Activated CD4-positive, alpha-beta T cell treated with anti-CD3 and anti-CD28 coated beads, Interleukin-2, amount 10 ng/mL, durations not matched to agents 24 days and 14 days (primary cell): Measurements from ENCODE around the gene TXNRD1. TPM values are rescaled to one million over a fixed set of nuclear protein-coding genes. Genes with fewer than 3 reads are reported as not detected.
A peak's percentile ranks its signal among the peaks of the same experiment; 100 is the strongest.

Experiments used
- DNase-seq: peaks from one replicate; pipeline ENCODE4 v3.0.0; 2022
- H3K27ac Mint-ChIP-seq: one replicate; pipeline ENCODE4 v1.8.0; 2022; ENCODE audit warnings: mild to moderate bottlenecking, mixed read lengths
- H3K27me3 Mint-ChIP-seq: one replicate; pipeline ENCODE4 v1.8.0; 2022; ENCODE audit warnings: mixed read lengths
- H3K36me3 Mint-ChIP-seq: one replicate; pipeline ENCODE4 v1.8.0; 2022; ENCODE audit warnings: low read depth, mild to moderate bottlenecking, mixed read lengths
- H3K4me1 Mint-ChIP-seq: one replicate; pipeline ENCODE4 v1.8.0; 2021; ENCODE audit warnings: mixed read lengths
- H3K4me3 Mint-ChIP-seq: one replicate; pipeline ENCODE4 v1.8.0; 2022; ENCODE audit warnings: mild to moderate bottlenecking, moderate library complexity, mixed read lengths
- H3K9me3 Mint-ChIP-seq: one replicate; pipeline ENCODE4 v1.8.0; 2021; ENCODE audit warnings: mixed read lengths
- intact Hi-C: fragments of 100-400 bp; cut with micrococcal nuclease; formaldehyde crosslinking; loops from one replicate; pipeline ENCODE4 v1.15.1; 2023
- total RNA-seq: library from RNA; stranded (reverse); gene quantifications from 2 replicates; pipeline ENCODE4 v1.2.3, GENCODE V29; 2022

TXNRD1 gene
- total RNA-seq, 1 donor from 2014 or later, result 99.7 TPM

DNA sequence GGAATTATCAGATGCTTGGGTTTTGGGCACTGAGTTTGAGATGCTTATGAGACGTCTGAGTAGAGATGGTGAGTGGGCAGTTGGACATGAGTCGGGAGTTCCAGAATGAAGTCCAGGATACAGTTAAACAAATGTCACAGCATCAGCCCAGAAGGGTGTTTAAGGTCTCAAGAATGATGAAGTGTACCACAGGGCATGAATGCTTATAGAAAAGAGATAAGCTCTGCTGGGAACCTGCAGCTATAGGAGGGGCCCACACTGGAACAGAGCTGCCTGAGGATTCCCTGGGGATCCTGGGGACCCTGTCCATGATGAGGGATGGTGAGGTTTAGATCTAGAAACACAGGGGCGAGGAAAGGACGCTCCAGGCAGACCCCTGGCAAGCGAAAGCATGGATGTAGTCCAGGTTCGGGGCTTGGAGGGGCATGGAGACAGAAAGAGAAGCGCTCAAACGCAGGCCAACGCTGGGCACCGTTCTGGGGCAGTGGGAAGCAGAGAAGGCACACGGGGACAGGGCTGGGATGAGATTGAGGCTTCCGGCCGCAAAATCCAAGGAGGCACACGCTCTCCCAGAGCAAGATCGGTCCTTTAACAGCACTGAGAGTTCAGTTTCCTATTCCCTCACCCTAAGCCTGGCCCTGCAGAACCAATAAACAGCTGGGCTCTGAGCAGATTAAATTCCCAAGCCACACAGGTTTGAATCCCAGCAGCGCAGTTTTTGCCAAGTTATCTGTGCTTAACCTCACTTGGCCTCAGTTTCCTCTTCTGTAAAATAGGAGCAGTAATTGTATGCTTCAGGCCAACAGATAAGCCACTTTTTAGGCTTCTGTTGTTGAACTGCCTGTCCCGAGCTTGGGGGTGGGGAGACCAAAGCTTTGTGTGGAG, 140.9 kb downstream of the TXNRD1 start:
- Mint-ChIP-seq H3K27ac (no peak overlapping the region), H3K27me3 (no peaks in the 10 kb centered on the region), H3K36me3 (peaks cover 13% of the 10 kb centered on the region), H3K4me1 (peaks cover 10% of the 10 kb centered on the region), H3K9me3 (no peaks in the 10 kb centered on the region), H3K4me3 (no peak overlapping the region)
- DNase-seq, result no peak
- intact Hi-C loops, result no loop called here

GRCh38 chr12:104357421-104357952, 141.9 kb downstream of the TXNRD1 start:
- no peak for DNase-seq
- Mint-ChIP-seq H3K36me3 (peaks cover 10% of the 10 kb centered on the region), H3K4me1 (peaks cover 10% of the 10 kb centered on the region), H3K27me3 (no peaks in the 10 kb centered on the region), H3K4me3 (no peak overlapping the region), H3K9me3 (no peaks in the 10 kb centered on the region), H3K27ac (no peak overlapping the region)
- intact Hi-C loops, result no loop called here

DNA sequence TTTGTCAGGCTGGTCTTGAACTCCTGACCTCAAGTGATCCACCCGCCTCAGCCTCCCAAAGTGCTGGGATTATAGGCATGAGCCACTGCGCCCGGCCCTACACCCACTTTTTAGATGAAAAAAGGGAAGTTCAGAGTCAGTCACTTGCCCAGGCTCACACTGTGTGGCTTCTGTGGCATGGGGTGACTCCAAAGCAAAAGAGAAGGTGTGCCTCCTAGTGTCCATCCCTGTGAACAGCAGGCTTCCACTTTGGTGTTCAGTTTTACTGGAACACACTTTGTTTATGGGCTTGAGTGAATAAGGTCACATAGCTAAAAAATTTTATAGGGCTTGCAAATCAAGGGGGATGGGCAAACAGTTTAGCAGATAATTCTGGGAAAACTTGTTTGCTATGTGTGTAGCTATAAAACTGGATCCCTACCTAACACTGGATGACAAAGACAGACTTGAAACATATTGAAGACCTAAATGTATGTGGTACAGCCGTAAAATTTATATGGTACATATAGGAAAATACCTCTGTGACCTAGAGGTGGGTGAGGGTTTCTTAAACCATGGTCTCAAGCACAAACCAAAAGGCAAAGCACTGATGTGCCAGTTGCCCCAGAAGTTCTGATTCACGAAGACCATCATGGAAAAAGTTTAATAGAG, 142.9 kb downstream of the TXNRD1 start:
- no peaks in the 10 kb centered on the region for H3K27me3 Mint-ChIP-seq
- H3K36me3 Mint-ChIP-seq, result peaks cover 8% of the 10 kb centered on the region
- no peaks in the 10 kb centered on the region for H3K9me3 Mint-ChIP-seq
- H3K4me3 Mint-ChIP-seq, result no peak overlapping the region
- intact Hi-C loops, result loop anchor here (1.0 kb wide), 2 partner anchors 143 to 157 kb away; partner anchors contain the start of gene TXNRD1
- H3K4me1 Mint-ChIP-seq, result peaks cover 10% of the 10 kb centered on the region
- no peak overlapping the region for H3K27ac Mint-ChIP-seq
- peak; percentile 92 for DNase-seq

DNA sequence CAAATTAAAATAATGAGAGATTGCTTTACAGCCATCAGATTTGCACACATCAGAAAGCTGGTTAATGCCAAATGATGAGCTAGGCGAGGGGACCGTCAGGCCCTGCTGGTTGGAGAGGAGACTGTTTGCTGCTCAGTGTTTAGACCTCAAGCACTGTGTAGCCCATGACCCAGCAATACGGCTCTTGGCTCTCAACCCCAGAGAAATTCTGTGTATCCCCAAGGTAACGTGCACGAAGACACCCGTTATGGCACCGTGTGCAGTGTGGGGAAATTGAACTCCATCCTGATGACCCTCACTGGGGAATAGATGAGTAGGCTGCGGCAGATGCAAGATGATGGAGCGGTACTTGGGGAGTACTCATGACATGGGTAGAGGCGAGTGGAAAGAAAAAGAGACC, 143.6 kb downstream of the TXNRD1 start:
- H3K4me1 Mint-ChIP-seq, result peaks cover 10% of the 10 kb centered on the region
- no peaks in the 10 kb centered on the region for H3K9me3 Mint-ChIP-seq
- no peak for DNase-seq
- no peak overlapping the region for H3K4me3 Mint-ChIP-seq
- intact Hi-C loops, result no loop called here
- peaks cover 4% of the 10 kb centered on the region for H3K36me3 Mint-ChIP-seq
- H3K27ac Mint-ChIP-seq, result no peak overlapping the region
- no peaks in the 10 kb centered on the region for H3K27me3 Mint-ChIP-seq

- intact Hi-C loops, result no loop called here
- H3K27me3 Mint-ChIP-seq, result no peaks in the 10 kb centered on the region
- no peak for DNase-seq
- H3K27ac Mint-ChIP-seq, result no peak overlapping the region
- no peak overlapping the region for H3K4me3 Mint-ChIP-seq
- no peaks in the 10 kb centered on the region for H3K36me3 Mint-ChIP-seq
- peaks cover 10% of the 10 kb centered on the region for H3K4me1 Mint-ChIP-seq
- H3K9me3 Mint-ChIP-seq, result no peaks in the 10 kb centered on the region
These were observed 144.6 kb downstream of the TXNRD1 start for GRCh38 chr12:104360157-104360556.

DNA sequence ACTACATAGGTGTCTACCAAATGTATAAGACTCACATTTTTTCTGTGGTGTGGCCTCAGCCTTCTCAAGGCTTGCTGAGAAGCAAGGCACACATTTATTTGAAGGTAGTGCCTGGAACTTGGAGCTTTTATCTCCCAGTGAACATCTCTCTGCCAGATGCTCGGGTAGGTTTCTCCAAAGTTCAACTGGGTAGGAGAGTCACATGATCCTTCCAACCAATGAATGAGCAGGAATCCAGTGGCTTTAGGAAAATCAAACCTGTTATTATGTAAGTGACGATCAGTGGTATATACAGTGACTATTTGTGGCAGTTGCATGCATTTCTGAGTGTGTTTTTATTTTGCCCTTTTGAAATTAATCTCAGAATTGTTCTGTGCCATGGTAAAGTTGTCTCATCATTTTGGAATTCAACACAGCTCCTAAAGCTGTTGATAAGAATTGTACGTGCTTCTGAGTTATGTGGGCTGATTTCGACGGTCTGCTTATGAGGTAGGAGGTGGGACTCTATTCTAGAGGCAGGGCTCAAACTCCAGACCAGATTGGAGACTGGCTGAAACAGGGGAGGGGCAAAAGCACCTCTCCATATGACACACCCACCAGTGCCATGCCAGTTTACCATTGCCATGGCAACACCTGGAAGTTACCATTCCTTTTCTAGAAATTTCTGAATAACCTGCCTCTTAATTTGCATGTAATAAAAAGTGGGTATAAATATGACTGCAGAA, 145.6 kb downstream of the TXNRD1 start:
- no peaks in the 10 kb centered on the region for H3K9me3 Mint-ChIP-seq
- no peak overlapping the region for H3K4me3 Mint-ChIP-seq
- no peak for DNase-seq
- no peak overlapping the region for H3K27ac Mint-ChIP-seq
- H3K36me3 Mint-ChIP-seq, result no peaks in the 10 kb centered on the region
- H3K27me3 Mint-ChIP-seq, result no peaks in the 10 kb centered on the region
- intact Hi-C loops, result no loop called here
- peaks cover 10% of the 10 kb centered on the region for H3K4me1 Mint-ChIP-seq

GRCh38 chr12:104365921-104366410, 150.4 kb downstream of the TXNRD1 start:
- peaks cover 7% of the 10 kb centered on the region for H3K9me3 Mint-ChIP-seq
- H3K4me3 Mint-ChIP-seq, result no peak overlapping the region
- intact Hi-C loops, result no loop called here
- no peak overlapping the region for H3K27ac Mint-ChIP-seq
- H3K36me3 Mint-ChIP-seq, result no peaks in the 10 kb centered on the region
- DNase-seq, result no peak
- no peaks in the 10 kb centered on the region for H3K4me1 Mint-ChIP-seq
- no peaks in the 10 kb centered on the region for H3K27me3 Mint-ChIP-seq

DNA sequence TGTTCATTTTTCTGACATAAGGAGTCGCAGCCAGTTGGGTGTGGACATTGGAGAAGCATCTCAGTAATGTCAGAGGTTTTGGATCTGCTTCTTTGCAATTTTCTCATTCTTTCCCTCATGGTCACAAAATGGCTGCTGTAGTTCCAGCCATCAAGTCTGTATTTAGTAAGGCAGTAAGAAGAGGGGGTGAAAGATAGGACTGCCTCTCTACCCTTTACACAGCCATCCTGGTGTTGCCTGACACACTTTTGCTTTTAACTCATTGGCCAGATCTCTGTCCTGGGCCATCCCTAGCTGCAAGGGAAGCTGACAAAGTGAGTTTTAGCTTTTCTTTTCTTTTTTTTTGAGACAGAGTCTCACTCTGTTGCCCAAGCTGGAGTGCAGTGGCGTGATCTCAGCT, 154.1 kb downstream of the TXNRD1 start:
- intact Hi-C loops, result no loop called here
- Mint-ChIP-seq H3K4me3 (no peak overlapping the region), H3K4me1 (peaks cover 11% of the 10 kb centered on the region), H3K27me3 (no peaks in the 10 kb centered on the region), H3K9me3 (peaks cover 7% of the 10 kb centered on the region), H3K36me3 (no peaks in the 10 kb centered on the region), H3K27ac (no peak overlapping the region)
- no peak for DNase-seq

GRCh38 chr12:104371043-104371870, 155.7 kb downstream of the TXNRD1 start:
- Mint-ChIP-seq H3K4me1 (peaks cover 11% of the 10 kb centered on the region), H3K4me3 (no peak overlapping the region), H3K9me3 (peaks cover 7% of the 10 kb centered on the region), H3K27ac (no peak overlapping the region), H3K36me3 (no peaks in the 10 kb centered on the region), H3K27me3 (no peaks in the 10 kb centered on the region)
- no peak for DNase-seq
- intact Hi-C loops, result no loop called here

DNA sequence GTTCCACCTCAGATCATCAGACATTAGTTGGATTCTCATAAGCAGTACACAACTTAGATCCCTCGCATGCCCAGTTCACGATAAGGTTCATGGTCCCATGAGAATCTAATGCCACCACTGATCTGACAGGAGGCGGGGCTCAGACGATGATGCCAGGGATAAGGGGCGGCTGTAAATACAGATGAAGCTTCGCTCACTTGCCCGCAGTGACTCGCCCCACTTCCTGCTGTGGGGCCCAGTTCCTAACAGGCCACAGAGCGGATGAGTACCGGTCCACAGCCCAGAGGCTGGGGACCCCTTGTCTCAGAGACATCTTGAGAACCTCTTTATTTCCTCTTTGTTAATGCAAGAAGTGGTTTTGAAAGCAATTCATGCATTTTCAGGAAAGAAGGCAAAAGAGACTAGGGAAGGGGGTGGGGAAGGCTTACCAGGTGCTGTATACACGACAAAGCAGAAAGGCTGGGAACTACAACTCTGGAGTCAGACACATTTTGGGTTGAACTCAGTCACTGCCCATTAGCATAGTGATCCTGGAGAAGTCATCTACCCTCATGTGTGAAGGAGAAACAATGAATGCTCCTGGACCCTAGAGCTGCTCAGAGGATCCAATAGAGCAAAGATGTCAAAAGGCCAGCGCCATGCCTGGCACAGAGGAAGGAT, 156.6 kb downstream of the TXNRD1 start:
- H3K27ac Mint-ChIP-seq, result peak overlapping the region; percentile 64
- DNase-seq, result peak; percentile 75
- no peaks in the 10 kb centered on the region for H3K27me3 Mint-ChIP-seq
- H3K4me1 Mint-ChIP-seq, result peaks cover 11% of the 10 kb centered on the region
- H3K9me3 Mint-ChIP-seq, result peaks cover 7% of the 10 kb centered on the region
- peak overlapping the region; percentile 34 for H3K4me3 Mint-ChIP-seq
- no peaks in the 10 kb centered on the region for H3K36me3 Mint-ChIP-seq
- intact Hi-C loops, result no loop called here

- no peak for DNase-seq
- Mint-ChIP-seq H3K27me3 (no peaks in the 10 kb centered on the region), H3K9me3 (peaks cover 7% of the 10 kb centered on the region), H3K4me3 (no peak overlapping the region), H3K4me1 (peaks cover 11% of the 10 kb centered on the region), H3K36me3 (no peaks in the 10 kb centered on the region), H3K27ac (no peak overlapping the region)
- intact Hi-C loops, result no loop called here
These were observed 157.2 kb downstream of the TXNRD1 start for GRCh38 chr12:104372721-104373335.

DNA sequence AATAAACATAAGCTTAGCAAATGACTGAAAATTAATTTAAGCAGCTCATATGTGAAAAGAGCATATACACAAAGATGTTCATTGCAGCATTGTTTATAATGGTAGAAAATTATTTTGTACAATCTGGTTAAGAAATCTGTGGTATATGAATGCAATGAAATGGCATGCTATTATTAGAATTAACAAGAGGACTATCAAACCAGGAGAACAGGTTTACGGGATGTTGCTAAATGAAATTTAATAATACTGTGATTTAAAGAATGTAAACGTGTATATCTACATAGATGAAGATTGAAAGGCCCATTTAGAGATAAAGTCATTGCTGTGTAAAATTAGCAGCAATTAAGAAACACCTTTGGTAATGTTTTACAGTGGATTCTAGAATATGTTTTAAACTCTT, 158.5 kb downstream of the TXNRD1 start:
- Mint-ChIP-seq H3K4me3 (no peak overlapping the region), H3K36me3 (no peaks in the 10 kb centered on the region), H3K27me3 (peaks cover 4% of the 10 kb centered on the region), H3K9me3 (peaks cover 7% of the 10 kb centered on the region), H3K27ac (no peak overlapping the region), H3K4me1 (peaks cover 11% of the 10 kb centered on the region)
- intact Hi-C loops, result no loop called here
- no peak for DNase-seq
